ENCODE results near the gene ELL.
A peak's percentile ranks its signal among the peaks of the same experiment; 100 is the strongest.

ELL gene

GRCh38 chr19:18507727-18508440 lies 14.0 kb downstream of the ELL start:
- peak; percentile 8; the same call in 1 of the 3 replicates for ATAC-seq
- TF ChIP-seq SNAI2 (CRISPR knock-in tag; IDR thresholded peaks at IDR 0.05) (no peak), CSDC2 (CRISPR knock-in tag; IDR thresholded peaks at IDR 0.05) (no peak), PPARA (CRISPR knock-in tag; IDR thresholded peaks at IDR 0.05; ENCODE audit: borderline replicate concordance) (no peak), TSHZ2 (CRISPR knock-in tag; IDR thresholded peaks at IDR 0.05) (no peak), ZFP30 (CRISPR knock-in tag; IDR thresholded peaks at IDR 0.05) (no peak), ISL1 (CRISPR knock-in tag; IDR thresholded peaks at IDR 0.05) (no peak), ZNF8 (CRISPR knock-in tag; IDR thresholded peaks at IDR 0.05) (no peak), ARNTL (CRISPR knock-in tag; IDR thresholded peaks at IDR 0.05; ENCODE audit: borderline replicate concordance, low read depth) (no peak), RARB (CRISPR knock-in tag; IDR thresholded peaks at IDR 0.05) (no peak), BACH2 (CRISPR knock-in tag; IDR thresholded peaks at IDR 0.05; ENCODE audit: borderline replicate concordance) (no peak)
- TF ChIP-seq, protein P1, sequence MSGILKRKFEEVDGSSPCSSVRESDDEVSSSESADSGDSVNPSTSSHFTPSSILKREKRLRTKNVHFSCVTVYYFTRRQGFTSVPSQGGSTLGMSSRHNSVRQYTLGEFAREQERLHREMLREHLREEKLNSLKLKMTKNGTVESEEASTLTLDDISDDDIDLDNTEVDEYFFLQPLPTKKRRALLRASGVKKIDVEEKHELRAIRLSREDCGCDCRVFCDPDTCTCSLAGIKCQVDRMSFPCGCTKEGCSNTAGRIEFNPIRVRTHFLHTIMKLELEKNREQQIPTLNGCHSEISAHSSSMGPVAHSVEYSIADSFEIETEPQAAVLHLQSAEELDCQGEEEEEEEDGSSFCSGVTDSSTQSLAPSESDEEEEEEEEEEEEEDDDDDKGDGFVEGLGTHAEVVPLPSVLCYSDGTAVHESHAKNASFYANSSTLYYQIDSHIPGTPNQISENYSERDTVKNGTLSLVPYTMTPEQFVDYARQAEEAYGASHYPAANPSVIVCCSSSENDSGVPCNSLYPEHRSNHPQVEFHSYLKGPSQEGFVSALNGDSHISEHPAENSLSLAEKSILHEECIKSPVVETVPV (CRISPR knock-in tag; IDR thresholded peaks at IDR 0.05) = no peak
- TF ChIP-seq, protein P2, sequence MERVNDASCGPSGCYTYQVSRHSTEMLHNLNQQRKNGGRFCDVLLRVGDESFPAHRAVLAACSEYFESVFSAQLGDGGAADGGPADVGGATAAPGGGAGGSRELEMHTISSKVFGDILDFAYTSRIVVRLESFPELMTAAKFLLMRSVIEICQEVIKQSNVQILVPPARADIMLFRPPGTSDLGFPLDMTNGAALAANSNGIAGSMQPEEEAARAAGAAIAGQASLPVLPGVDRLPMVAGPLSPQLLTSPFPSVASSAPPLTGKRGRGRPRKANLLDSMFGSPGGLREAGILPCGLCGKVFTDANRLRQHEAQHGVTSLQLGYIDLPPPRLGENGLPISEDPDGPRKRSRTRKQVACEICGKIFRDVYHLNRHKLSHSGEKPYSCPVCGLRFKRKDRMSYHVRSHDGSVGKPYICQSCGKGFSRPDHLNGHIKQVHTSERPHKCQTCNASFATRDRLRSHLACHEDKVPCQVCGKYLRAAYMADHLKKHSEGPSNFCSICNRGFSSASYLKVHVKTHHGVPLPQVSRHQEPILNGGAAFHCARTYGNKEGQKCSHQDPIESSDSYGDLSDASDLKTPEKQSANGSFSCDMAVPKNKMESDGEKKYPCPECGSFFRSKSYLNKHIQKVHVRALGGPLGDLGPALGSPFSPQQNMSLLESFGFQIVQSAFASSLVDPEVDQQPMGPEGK (CRISPR knock-in tag; IDR thresholded peaks at IDR 0.05; ENCODE audit: borderline replicate concordance) = no peak
- TF ChIP-seq, protein P3, sequence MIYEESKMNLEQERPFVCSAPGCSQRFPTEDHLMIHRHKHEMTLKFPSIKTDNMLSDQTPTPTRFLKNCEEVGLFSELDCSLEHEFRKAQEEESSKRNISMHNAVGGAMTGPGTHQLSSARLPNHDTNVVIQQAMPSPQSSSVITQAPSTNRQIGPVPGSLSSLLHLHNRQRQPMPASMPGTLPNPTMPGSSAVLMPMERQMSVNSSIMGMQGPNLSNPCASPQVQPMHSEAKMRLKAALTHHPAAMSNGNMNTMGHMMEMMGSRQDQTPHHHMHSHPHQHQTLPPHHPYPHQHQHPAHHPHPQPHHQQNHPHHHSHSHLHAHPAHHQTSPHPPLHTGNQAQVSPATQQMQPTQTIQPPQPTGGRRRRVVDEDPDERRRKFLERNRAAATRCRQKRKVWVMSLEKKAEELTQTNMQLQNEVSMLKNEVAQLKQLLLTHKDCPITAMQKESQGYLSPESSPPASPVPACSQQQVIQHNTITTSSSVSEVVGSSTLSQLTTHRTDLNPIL (CRISPR knock-in tag; IDR thresholded peaks at IDR 0.05; ENCODE audit: low read depth) = no peak

GRCh38 chr19:18507021-18507726 lies 14.7 kb downstream of the ELL start:
- ATAC-seq = peak; percentile 32
- TF ChIP-seq, protein P1 (CRISPR knock-in tag; IDR thresholded peaks at IDR 0.05) = no peak
- TF ChIP-seq ZFP30 (CRISPR knock-in tag; IDR thresholded peaks at IDR 0.05) (no peak), ESRRG (CRISPR knock-in tag; IDR thresholded peaks at IDR 0.05) (no peak), PPARA (CRISPR knock-in tag; IDR thresholded peaks at IDR 0.05; ENCODE audit: borderline replicate concordance) (no peak), ZNF565 (CRISPR knock-in tag; conservative IDR thresholded peaks at IDR 0.05; ENCODE audit: low read depth) (no peak), TCF4 (CRISPR knock-in tag; IDR thresholded peaks at IDR 0.05; ENCODE audit: borderline replicate concordance) (no peak), SNAI2 (CRISPR knock-in tag; IDR thresholded peaks at IDR 0.05) (no peak), CSDC2 (CRISPR knock-in tag; IDR thresholded peaks at IDR 0.05) (no peak), OSR1 (CRISPR knock-in tag; IDR thresholded peaks at IDR 0.05) (no peak), TSHZ2 (CRISPR knock-in tag; IDR thresholded peaks at IDR 0.05) (no peak), RARB (CRISPR knock-in tag; IDR thresholded peaks at IDR 0.05) (no peak)
- TF ChIP-seq, protein P2 (CRISPR knock-in tag; IDR thresholded peaks at IDR 0.05; ENCODE audit: borderline replicate concordance) = no peak
- TF ChIP-seq, protein P4, sequence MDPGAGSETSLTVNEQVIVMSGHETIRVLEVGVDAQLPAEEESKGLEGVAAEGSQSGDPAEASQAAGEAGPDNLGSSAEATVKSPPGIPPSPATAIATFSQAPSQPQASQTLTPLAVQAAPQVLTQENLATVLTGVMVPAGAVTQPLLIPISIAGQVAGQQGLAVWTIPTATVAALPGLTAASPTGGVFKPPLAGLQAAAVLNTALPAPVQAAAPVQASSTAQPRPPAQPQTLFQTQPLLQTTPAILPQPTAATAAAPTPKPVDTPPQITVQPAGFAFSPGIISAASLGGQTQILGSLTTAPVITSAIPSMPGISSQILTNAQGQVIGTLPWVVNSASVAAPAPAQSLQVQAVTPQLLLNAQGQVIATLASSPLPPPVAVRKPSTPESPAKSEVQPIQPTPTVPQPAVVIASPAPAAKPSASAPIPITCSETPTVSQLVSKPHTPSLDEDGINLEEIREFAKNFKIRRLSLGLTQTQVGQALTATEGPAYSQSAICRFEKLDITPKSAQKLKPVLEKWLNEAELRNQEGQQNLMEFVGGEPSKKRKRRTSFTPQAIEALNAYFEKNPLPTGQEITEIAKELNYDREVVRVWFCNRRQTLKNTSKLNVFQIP (CRISPR knock-in tag; IDR thresholded peaks at IDR 0.05; ENCODE audit: borderline replicate concordance, low read depth) = no peak

Measured in SK-N-SH treated with all-trans-retinoic acid at 6 μM for 48 hours (cell line).